SH-SY5Y (cell line): ENCODE data around the gene TSGA10IP.

Source experiments
- GATA2 ChIP-seq: IDR thresholded peaks from 2 replicates; pipeline ENCODE4 v1.6.1; 2011; ENCODE audit warnings: mild to moderate bottlenecking, low read depth, low read length
- GATA3 ChIP-seq: IDR thresholded peaks from 2 replicates; pipeline ENCODE4 v1.6.1; 2011; ENCODE audit warnings: low read depth, mild to moderate bottlenecking, low read length, moderate library complexity

DNA sequence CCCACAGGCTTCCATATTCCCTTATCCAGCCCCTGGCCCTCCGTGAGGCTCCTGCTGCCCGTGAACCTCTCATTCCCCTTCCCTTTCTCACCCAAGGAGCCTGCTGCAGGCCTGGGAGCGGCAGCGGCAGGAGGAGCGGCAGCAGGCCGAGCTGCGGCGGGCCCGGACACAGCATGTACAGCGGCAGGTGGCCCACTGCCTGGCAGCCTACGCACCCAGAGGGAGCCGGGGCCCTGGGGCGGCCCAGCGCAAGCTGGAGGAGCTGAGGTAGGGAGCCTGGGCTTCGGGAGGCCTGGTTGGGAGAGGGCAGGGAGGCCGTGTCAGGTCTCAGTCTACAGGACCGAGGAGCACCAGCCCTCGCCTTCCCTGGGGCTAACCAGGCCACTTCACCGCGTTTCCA lies 8.2 kb downstream of the TSGA10IP start:
- TF ChIP-seq GATA2 (no peak), GATA3 (no peak)
